ENCODE results near the gene TRAPPC2B.
A peak's percentile ranks its signal among the peaks of the same experiment; 100 is the strongest.

Gene TRAPPC2B

GRCh38 chr19:57362997-57363687 is at the start of gene TRAPPC2B, which contains the start of gene ZNF547:
TRAPPC2B (plus strand) TSS chr19:57363551; CDS start chr19:57364834, 1,283 bp downstream.
ZNF547 (plus strand) TSS chr19:57363551; CDS start chr19:57368556, 5,005 bp downstream.
- peak; percentile 96 for DNase-seq (ENCODE audit: low read depth in 2 of 2, low spot score in 1 of 2)

DNA sequence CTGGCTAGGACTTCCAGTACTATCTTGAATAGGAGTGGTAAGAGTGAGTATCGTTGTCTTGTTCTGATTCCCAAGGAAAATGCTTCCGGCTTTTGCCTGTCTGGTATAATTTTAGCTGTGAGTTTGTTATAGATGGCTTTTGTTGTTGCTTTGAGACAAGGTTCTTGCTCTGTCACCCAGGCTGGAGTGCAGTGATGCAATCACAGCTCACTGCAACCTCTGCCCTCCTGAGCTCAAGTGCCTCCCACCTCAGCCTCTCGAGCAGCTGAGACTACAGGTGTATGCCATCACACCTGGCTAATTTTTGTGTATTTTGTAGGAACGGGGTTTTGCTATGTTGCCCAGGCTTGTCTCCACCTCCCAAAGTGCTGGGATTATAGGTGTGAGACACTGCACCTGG is 49.2 kb upstream of the TRAPPC2B start:
- DNase-seq (ENCODE audit: low read depth in 2 of 2, low spot score in 1 of 2) = no peak

DNA sequence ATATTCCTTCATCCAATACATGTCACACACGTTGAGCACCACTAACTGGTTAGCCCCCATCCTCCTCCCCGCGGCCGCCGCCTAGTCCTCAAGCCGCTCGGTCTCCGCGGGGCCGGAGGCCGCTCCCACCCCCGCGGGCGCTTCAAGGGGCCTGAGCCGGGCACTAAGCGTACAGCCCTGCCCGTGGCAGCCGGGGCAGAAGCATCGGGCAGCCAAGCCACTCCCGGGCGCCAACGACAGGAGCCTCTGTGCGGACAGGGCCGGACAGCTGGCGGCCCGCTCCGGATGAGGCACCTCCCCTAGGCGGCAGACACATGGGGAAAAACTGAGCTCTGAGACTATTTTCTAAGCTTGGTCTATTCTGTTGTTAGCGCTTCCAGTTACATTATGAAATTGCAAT is 45.8 kb upstream of the TRAPPC2B start:
- no peak for DNase-seq (ENCODE audit: low read depth in 2 of 2, low spot score in 1 of 2)

- no peak for DNase-seq (ENCODE audit: low read depth in 2 of 2, low spot score in 1 of 2)
These were observed 43.5 kb upstream of the TRAPPC2B start for GRCh38 chr19:57319869-57320179.

DNA sequence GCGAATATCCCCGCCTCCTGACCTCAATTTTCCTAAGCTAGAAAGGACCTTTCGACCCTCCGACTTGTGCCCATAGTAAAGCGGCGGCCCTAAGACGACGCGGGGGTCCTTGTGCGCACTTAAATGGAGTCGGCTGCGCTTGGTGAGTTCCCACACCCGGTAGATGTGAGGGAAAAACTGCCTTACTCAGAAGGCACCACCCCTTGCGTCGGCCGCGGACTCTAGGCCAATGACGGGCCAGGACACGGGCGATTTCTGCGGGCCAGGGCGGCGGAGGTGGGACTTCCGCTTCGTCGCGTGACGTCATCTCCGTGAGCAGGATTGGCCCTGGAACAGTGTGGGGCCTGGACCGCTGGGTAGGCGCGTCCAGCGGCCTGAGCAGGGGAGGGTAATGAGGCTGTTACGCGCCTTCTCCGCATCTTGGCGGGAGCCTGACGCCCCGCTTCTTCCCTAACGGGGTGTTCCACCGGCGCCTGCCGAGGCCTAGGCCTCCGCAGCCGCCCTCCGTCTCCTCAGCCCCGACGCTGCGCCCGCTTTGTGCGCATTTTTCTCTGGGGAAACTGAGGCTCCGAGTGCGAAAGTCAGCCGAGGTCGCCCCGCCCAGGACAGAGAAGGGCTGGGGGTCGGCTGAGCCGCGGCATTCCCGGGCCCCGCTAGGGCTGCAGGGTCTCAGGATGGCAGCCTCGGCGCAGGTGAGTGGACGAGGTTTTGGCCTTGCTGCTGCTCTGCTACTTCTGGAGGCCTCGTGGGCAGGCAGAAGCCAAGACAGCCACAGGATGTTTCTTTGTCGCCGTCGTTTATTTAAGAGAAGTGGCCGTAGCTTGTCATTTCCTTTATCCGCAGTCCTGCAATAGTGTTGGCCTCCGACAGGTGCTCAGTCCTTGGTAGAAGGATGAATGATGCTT is 42.9 kb upstream of the TRAPPC2B start, which contains the start of gene ZNF543:
Gene ZNF543 (plus strand): TSS at position 293 of the 905 bp plus-strand sequence. CDS start 382 bp downstream, at position 675.
- peak; percentile 84 to 85 for DNase-seq (ENCODE audit: low read depth in 2 of 2, low spot score in 1 of 2)

DNA sequence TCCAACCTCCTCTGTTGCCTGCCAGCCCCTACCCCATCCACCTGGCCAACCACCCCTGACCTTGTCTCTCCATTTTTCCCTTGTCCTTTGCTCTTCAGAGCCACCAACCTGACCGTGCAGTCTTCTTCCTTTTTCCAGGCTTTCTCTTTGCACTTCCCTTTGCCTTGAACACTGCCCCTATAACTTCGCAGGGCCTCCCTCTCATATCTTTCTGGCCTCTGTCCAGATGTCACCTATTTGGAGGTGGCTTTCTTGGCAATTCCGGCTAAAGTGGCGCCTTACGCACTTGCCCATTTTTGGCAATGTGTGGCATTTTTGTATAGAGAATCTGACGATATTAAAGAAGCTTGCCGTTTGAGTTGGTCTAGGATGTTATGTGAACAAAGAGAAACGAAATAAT is 42.2 kb upstream of the TRAPPC2B start:
- no peak for DNase-seq (ENCODE audit: low read depth in 2 of 2, low spot score in 1 of 2)

- no peak for DNase-seq (ENCODE audit: low read depth in 2 of 2, low spot score in 1 of 2)
These were observed 41.6 kb upstream of the TRAPPC2B start for GRCh38 chr19:57321751-57322150.

DNA sequence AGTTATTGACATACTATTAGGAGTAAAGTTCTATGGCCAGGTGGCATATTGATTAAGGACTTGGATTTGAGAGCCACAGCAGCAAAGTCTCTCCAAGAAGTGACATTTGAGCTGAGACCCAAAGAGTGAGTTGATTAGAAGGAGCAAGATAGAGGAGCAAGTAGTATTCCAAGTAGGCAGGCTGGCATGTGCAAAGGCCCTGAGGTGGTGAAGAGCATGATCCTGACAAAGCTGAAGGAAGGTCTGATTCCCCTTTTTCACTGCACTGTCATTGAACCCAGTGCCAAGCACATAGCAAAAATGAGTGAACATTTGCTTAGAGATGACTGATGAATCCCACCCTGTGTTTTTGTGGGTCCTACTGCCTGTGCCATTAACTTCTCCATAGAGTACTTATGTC is 38.4 kb upstream of the TRAPPC2B start:
- no peak for DNase-seq (ENCODE audit: low read depth in 2 of 2, low spot score in 1 of 2)

- no peak for DNase-seq (ENCODE audit: low read depth in 2 of 2, low spot score in 1 of 2)
These were observed 35.4 kb upstream of the TRAPPC2B start for GRCh38 chr19:57327993-57328392.

GRCh38 chr19:57334191-57334590 is 29.2 kb upstream of the TRAPPC2B start:
- no peak for DNase-seq (ENCODE audit: low read depth in 2 of 2, low spot score in 1 of 2)

GRCh38 chr19:57338877-57339276 is 24.5 kb upstream of the TRAPPC2B start:
- DNase-seq (ENCODE audit: low read depth in 2 of 2, low spot score in 1 of 2) = no peak

DNA sequence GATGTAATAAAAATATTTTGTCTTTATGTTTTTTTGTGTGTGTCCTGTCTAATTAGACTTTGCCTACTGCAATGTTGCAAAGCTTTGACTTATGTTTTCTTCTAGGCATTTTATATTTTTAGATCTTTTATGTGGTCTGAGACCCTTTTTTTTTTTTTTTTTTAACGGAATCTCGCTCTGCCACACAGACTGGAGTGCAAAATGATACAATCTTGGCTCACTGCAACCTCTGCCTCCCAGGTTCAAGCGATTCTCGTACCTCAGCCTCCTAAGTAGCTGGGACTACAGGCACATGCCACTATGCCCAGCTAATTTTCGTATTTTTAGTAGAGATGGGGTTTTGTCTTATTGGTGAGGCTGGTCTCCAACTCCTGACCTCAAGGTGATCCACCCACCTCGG is 20.8 kb upstream of the TRAPPC2B start:
- DNase-seq (ENCODE audit: low read depth in 2 of 2, low spot score in 1 of 2) = no peak

GRCh38 chr19:57348136-57348535 is 15.2 kb upstream of the TRAPPC2B start:
- DNase-seq (ENCODE audit: low read depth in 2 of 2, low spot score in 1 of 2) = no peak

- DNase-seq (ENCODE audit: low read depth in 2 of 2, low spot score in 1 of 2) = peak; percentile 50 to 66
These were observed 12.2 kb upstream of the TRAPPC2B start, which contains the start of gene ZNF304 for GRCh38 chr19:57350877-57351805. ZNF304 (plus strand) TSS chr19:57351271; CDS start chr19:57351665, 394 bp downstream.

GRCh38 chr19:57351867-57352266 is 11.5 kb upstream of the TRAPPC2B start:
- no peak for DNase-seq (ENCODE audit: low read depth in 2 of 2, low spot score in 1 of 2)

DNA sequence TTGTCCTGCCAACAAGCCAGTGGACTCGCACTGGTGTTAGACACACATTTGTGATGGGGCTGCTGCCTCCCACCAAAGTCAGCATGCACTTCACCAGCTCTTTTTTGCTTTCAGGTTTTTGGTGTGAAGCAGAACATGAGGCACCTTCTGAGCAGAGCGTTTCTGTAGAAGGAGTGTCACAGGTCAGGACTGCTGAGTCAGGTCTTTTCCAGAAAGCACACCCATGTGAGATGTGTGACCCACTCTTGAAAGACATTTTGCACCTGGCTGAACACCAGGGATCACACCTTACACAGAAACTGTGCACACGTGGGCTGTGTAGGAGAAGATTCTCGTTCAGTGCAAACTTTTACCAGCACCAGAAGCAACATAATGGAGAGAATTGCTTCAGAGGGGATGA is 7.4 kb upstream of the TRAPPC2B start:
- DNase-seq (ENCODE audit: low read depth in 2 of 2, low spot score in 1 of 2) = no peak

DNA sequence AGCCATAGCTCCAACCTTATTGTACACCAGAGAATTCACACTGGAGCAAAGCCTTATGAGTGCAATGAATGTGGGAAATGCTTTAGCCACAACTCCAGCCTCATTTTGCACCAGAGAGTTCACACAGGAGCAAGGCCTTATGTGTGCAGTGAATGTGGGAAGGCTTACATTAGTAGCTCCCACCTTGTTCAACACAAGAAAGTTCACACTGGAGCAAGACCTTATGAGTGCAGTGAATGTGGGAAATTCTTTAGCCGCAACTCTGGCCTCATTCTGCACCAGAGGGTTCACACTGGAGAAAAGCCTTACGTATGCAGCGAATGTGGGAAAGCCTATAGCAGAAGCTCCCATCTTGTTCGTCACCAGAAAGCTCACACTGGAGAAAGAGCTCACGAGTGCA is 5.9 kb upstream of the TRAPPC2B start:
- no peak for DNase-seq (ENCODE audit: low read depth in 2 of 2, low spot score in 1 of 2)

DNA sequence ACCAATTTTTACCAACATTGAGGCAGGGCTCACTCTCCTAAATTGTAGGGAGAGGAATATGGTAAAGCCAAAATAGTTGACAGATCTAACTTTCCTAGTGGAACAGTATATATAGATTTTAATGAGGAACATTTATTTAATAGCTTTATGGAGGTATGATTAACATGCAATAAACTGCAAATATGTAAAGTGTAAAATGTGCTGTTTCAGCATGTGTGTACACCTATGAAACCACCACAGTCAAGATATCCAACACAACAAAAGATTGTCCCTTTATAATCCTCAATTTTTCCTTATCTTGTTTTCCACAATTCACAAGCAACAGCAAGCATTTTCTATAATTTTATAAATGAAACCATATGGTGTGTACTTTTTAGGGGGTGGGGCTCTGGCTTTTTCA is 4.1 kb upstream of the TRAPPC2B start:
- no peak for DNase-seq (ENCODE audit: low read depth in 2 of 2, low spot score in 1 of 2)

GRCh38 chr19:57362419-57362818 is 932 bp upstream of the TRAPPC2B start:
- no peak for DNase-seq (ENCODE audit: low read depth in 2 of 2, low spot score in 1 of 2)

- no peak for DNase-seq (ENCODE audit: low read depth in 2 of 2, low spot score in 1 of 2)
These were observed 384 bp downstream of the TRAPPC2B start for GRCh38 chr19:57363688-57364181.

DNA sequence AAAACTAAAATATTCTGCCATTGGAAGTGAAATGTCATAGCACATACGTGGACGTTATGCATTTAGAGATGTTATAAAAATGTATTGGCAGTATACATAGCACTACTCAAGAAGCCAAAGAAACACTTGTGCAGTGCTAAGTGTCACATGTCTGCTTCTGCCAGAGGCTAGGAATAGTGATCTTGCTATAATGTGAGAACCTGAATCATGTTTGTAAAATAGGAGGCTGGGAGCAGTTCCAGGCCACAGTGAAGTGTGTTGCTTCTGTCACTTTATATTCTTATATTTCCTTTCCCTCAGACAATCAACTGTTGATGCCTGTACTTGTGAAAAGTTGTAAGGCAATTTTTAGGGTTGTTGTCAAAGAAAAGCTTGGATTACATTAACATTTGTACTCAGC is 3.4 kb downstream of the TRAPPC2B start:
- no peak for DNase-seq (ENCODE audit: low read depth in 2 of 2, low spot score in 1 of 2)
